Measurements from ENCODE around the gene MEF2B. TPM values are rescaled to one million over a fixed set of nuclear protein-coding genes. Genes with fewer than 3 reads are reported as not detected.
A peak's percentile ranks its signal among the peaks of the same experiment; 100 is the strongest.
"Not testable (repeated sequence)": the region's sequence is repeated elsewhere in the genome, so short reads cannot be mapped to it uniquely, and the experiment has no call there.

MEF2B gene
- total RNA-seq, 1 experiment from 2014 or later, result not detected

DNA sequence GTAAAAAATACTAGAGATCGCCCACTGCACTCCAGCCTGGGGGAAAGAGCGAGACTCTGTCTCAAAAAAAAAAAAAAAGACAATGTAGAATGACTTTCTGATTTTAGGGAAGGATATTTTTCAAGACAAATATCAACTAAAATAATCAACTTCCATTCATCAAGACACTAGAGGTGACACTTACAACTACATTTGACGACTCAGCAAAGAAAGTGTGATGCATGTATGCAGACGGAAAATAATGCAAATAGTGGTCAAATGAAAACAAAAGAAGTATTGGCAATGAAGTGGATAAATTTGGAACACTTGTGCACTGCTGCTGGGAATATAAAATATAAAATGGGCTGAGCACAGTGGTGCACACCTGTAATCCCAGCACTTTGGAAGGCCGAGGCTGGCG is 44.0 kb downstream of the MEF2B start:
- DNase-seq (ENCODE audit: low spot score), result no peak

DNA sequence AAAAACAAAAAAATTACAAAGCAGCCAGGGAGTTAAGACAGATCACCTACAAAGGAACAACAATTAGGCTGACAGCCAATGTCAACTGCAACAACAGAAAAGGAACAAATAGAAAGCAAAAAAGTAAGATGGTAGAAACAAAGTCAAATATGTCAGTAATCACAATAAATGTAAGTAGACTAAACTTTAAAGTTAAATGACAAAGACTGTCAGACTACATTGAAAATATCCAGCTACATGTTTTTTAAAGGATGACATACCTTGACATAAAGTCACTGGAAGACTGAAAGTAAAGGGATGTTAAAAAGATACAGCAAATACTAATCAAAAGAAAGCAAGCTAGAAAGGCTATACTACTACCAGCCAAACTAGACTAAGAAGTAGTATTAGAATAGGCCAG is 46.7 kb downstream of the MEF2B start:
- no peak for DNase-seq (ENCODE audit: low spot score)

DNA sequence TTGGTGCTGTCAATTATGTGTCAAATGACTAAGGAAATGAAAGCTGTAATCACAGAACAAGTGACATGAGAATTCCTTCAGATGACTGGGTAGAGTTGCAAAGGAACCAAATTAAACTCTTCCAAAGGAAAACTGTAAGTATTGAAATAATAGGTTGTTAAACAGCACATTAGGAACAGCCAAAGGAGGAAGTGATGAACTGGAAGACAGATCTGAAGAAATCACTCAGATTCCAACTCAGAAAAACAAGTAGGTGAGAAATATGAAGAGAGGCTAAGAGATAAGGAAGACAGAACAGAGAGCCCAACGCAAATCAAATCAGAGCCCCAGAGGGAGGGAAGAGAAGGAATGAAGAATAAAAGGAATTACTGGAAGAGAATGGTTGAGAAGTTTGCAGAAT is 47.2 kb downstream of the MEF2B start:
- no peak for DNase-seq (ENCODE audit: low spot score)

DNA sequence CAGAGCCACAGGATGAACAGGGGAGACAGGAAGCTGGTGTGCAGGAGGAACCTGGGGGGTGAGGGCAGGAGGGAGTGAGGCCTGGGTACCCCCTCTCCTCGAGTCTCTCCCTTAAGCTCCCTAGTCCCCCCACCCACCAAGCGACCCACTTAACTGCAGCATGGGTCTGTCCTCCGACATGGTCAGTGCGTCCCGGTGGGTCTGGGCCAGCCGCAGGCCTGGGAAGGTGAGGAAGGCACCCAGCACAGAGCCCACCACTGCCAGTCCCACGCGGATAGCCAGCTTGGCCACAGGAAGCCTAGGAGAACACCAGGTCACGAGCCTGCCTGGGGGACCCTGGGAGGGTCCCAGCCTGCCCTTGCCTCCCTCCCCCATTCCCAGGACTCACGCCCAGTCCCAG is 48.7 kb downstream of the MEF2B start:
- DNase-seq (ENCODE audit: low spot score), result no peak

DNA sequence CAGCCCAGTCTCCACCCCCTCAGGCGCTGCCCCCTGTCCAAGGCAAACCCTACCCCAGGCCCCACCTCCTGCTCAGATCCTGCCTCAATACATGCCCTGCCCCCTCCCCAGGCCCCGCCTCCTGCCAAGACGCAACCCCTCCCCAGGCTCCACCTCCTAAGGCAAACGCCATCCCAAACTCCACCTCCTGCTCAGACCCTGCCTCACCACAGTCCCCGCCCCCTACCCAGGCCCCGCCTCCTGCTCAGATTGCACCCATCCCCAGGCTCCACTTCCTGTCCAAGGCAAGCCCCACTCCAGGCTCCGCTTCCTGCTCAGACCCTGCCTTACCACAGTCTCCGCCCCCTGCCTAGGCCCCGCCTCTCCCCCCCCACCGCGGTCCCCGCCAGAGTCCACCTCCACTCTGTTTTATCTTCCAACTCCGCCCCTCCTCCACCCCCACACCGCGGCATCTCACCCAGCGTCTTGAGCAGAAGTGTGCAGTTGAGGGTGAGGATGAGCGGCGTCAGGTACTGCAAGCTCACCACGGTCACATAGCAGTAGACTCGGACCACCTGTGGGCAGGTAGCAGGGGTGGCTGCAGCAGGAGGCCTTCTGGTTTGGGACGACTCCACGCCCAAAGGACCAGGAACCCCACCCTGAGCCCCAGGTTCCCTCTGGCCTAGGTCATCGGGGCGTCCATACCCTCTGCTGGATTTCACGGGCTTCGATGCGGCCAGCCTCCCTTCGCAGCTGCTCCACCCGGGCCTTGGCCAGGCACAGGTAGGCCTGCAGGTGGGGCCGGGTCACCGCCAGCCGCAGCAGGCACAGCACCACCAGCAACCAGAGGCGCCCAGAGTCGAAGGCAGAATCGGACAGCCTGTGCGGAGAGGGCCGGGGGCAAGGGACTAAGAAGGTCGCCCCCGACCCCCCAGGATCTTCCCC is 49.5 kb downstream of the MEF2B start:
- DNase-seq (ENCODE audit: low spot score), result no peak

DNA sequence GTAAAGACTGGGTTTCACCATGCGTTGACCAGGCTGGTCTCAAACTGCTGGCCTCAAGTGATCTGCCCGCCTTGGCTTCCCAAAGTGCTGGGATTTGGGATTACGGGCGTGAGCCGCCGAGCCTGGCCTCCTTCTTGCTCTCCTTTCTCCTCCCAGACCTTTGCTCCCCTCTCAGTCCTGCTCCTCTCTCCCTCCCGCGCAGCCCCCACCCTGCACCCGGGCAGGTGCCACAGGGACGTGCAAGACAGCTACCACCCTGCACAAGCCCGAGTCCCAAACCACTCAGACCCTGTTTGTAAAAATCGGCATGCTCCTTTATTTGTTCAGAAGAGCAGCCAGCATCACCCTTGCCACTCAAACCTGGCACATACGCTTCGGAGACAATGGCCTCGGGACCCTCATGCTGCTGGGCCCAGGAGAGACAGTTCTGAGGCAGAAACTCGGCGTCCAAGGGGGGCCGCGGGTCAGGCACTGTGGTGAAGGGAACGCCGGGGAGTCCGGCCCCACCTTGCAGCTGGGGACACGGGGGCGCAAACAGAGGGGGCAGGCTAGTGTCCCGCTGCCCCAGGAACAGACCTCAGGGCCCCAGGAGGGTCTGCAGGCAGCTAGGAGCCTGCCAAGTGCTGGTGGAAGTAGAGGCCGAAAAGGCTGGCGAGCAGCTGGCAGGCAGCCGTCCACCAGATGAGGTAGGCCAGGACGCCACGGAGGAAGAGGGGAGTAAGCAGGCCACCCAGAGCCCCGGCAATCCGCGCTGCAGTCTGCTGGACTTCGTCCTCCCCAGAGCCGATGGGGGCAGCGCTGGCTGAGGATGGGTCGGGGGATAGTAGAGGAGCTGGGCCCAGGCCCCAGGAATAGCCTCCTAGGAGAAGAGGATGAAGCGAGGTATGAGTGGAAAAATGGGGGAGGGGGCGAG is 50.5 kb downstream of the MEF2B start:
- DNase-seq (ENCODE audit: low spot score), result no peak

DNA sequence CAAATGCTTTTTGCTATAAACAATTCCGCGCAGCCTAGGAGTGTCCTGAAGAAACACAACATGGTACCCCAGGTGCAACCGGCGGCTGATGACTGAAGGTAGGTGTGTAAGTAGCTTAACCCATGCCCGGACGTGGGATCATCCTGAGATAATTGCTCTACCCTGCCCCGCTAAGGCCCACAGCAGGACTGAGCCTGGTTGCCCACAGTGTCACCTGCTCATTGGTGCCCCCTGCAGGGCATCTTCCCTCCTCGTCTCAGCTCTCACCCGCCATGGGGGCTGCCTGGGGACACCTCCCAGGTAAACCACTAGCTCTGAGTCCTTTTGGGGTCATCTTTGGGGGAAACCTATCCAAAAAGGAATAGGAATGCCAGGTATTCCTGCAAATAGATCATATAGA is 54.1 kb downstream of the MEF2B start:
- peak; percentile 28 for DNase-seq (ENCODE audit: low spot score)

DNA sequence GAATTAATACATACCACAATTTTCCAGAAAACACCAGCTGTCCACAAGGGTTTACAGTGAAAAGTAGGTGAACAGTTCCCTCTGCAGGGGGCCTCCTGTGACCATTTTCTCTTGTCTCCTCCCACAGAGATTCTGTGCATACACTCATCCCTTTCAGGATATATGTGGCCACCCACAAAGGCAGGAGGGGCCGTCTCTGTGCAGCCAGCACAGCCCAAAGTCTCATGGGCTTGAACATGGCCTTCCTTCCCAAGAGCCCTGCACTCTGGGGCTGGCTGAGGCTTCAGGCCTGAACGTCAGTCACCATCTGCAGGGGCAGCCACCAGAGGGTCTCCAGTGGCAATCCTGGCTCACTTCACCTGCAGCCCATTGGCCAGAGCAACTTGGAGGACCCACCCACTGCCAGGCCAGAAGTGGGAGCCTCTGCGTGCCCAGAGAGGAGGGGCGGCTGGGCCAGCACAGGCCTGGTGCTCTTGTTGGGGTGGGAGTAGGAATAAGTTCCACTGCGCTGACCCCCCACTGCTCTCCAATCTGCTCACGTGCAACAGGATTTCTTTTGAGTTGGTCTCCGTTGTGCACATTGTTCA is 56.9 kb downstream of the MEF2B start:
- DNase-seq (ENCODE audit: low spot score), result peak; percentile 30

DNA sequence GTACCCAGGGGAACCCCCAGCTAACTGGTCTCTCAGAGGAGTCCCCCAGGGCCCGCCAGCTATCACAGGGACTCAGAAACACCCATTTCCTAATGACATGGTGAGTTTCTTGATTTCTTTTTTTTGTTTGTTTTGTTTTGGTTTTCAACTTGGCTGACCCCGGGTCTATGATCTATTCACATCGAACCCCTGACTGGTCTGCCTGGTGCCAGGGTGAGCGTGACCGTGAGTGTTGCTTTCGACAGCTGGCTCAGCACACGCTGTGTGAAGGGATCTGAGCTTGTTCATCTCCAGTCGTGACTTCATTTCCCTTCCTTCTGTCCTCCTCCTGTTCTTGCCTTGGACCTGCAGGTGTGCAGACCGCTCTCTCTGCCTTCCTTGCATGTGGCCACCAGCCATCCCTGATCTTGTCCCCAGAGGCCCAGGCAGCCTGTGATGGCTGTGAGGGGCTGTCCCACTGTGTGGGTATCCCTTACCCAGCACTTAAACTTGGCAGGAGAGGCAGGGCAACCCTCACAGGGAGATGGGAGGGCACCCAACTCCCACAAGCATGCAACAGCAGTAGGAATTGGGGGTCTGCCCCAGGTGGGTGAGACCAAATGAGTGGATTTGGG is 58.0 kb downstream of the MEF2B start:
- no peak for DNase-seq (ENCODE audit: low spot score)

DNA sequence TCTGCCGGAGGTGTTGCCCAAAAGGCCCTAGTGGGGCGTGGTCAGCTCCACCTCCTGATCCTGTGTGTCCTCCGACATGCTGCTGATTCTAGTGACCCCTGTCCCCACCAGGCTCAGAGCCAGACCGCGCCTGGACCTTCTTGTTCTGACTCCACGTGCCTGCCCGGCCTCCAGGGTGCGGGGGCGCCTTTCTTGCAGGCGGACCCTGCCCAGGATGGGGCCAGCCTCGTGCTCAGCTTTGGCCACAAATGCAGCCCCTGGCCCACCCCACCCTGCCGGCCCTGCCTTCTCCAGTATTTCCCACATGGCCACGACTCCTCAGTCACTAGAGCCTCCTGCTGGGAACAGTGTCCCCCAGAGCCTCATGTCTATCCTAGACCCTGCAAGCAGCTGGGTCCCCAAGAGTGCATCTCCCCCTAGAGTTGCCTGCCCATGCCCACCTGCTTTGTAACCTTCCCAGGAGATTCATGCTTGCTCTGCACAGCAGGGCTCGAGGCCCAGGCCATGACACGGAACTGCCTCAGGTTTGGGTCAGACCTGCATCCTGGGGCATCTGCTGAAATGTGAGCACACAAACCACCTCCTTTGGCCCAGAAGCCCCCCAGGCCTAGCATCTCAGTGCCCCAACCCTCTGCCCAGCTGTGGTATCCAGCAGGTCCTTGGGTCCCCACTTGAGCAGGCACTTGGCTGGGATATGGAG is 58.8 kb downstream of the MEF2B start:
- DNase-seq (ENCODE audit: low spot score), result no peak

DNA sequence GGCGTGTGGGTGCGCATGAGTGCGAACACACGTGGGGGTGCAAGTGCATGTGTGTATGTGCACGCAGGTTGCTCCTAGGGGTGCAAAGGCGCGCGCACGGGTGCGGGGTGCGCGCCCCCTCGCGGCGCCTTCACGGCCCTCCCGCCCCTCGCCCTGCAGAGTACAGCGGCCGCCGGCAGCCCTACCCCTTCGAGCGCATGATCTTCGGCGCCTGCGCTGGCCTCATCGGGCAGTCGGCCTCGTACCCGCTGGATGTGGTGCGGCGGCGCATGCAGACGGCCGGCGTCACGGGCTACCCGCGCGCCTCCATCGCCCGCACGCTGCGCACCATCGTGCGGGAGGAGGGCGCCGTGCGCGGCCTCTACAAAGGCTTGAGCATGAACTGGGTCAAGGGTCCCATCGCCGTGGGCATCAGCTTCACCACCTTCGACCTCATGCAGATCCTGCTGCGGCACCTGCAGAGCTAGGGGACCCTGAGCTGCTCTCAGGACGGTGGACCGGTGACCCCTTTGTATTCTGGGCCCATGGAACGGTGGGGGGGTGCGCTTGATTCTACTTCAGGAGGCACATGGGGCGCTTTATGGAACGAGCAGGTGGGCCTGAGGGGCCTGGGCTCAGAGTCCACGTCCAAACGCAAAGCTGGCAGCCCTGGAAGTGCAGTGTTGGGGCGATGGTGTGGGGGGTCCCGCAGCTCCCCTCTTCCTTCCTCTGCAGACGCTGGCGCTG is 59.5 kb downstream of the MEF2B start:
- DNase-seq (ENCODE audit: low spot score), result no peak

DNA sequence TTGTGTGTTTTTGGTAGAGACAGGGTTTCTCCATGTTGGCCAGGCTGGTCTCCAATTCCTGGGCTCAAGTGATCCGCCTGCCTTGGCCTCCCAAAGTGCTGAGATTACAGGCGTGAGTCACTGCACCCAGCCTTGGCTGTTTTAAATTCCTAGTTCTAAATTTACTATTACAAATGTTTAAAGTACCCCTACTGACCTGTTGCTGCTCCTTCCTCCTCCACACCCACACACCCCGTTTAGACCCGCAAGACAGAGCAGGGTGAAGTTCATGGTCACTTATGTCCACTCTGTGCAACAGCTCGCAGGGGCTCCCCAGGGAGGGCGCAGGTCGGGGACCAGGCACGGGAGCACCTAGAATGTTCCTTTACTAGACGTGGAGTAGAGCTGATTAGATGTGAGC is 60.5 kb downstream of the MEF2B start:
- DNase-seq (ENCODE audit: low spot score), result no peak

DNA sequence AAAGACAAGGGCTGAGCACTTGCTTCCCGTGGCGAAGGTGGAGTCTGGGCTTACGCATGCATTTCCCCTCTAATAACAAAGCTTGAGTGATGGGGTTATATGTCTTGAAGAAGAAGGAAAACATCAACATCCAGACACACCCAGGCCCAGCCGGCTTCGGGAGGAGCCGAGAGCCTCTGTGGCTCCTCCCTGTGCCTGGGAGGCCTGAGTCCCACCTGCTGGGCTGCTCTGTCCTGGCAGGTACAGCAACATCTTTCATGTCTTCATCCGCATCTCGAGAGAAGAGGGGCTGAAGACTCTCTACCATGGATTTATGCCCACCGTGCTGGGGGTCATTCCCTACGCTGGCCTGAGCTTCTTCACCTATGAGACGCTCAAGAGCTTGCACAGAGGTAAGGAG is 62.4 kb downstream of the MEF2B start:
- DNase-seq (ENCODE audit: low spot score), result no peak

DNA sequence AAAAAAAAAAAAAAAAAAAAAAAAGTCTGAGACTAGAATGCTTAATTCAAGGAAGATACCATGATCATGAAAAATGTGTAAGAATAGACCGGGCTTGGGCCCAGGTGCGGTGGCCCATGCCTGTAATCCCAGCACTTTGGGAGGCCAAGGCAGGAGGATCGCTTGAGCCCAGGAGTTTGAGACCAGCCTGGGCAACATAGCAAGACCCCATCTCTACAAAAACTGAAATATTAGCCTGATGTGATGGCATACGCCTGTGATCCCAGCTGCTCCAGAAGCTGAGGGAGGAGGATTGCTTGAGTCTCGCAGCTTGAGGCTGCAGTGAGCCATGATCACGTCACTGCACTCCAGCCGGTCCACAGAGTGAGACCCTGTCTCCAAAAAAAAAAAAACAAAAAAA is 63.1 kb downstream of the MEF2B start:
- not testable (repeated sequence) for DNase-seq (ENCODE audit: low spot score)

DNA sequence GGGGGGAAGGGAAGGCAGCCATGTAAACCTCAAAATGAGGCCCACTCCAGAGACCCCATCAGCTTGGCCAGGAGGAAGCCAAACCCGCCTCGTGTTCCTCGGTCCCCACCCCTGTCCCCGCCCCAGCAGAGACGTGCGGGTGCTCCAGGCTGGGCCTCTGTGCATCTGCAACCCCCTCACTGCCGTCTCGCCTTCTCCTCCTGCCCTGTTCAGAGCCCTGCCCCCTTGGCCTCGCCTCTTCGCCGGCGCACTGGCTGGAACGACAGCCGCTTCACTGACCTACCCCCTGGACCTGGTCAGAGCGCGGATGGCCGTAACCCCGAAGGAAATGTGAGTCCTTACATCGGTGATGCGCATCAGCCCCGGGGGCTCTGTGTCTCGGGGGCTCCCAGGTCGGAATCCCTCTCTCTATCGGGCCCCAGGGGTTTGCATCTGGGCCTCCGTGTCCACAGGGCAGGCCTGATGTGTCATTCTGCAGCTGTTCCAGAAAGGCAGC is 64.0 kb downstream of the MEF2B start:
- no peak for DNase-seq (ENCODE audit: low spot score)

DNA sequence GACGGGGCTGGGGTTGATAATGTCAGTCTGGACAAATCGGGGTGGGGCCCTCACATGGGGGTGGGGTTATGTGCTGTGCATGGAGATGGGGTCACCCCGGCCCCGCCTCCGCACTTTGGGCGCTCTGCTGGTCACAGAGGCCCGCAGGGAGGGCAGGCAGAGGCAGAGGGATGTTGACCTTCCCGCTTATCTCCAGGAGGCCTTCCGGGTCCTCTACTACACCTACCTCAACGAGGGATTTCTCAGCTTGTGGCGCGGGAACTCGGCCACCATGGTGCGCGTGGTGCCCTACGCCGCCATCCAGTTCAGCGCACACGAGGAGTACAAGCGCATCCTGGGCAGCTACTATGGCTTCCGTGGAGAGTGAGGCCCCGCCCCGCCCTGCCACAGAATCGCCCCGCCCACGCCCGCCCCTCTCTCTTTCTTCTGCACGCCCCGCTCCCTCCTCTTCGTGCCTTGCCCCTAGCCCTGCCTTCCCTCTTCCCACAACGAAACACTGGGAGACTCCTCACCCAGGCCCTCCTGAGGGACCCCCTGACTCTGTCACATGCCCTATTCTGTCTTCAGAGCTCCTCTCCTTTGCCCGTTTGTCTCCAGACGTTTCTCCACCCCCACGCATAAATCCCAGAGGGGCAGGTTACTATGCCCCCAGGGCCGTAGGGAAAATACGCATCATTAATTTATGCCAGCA is 64.6 kb downstream of the MEF2B start:
- no peak for DNase-seq (ENCODE audit: low spot score)

DNA sequence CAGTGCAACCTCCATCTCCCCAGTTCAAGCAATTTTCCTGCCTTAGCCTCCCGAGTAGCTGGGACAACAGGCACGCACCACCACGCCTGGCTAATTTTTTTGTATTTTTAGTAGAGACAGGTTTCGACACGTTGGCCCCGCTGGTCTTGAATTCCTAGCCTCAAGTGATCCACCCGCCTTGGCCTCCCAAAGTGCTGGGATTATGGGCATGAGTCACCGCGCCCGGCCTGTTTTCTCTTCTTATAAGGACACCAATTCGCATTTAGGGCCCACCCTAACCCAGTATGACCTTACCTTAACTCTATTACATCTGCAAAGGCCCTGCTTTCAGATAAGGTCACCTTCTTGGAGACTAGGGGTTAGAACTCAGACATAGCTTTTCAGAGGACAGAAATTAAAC is 66.9 kb downstream of the MEF2B start:
- no peak for DNase-seq (ENCODE audit: low spot score)

DNA sequence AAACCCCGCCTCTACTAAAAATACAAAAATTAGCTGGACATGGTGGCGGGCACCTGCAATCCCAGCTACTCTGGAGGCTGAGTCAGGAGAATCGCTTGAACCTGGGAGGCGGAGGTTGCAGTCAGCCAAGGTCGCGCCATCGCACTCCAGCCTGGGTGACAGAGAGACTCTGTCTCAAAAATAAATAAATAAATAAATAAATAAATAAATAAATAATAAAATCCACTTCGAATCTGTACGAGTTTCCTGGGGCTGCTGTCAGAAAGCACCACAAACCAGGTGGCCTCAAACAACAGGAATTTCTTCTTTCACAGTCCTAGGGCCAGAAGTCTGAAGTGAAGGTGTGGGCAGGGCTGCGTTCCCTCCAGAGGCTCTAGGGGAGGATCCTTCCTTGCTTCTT is 67.5 kb downstream of the MEF2B start:
- DNase-seq (ENCODE audit: low spot score), result not testable (repeated sequence)

DNA sequence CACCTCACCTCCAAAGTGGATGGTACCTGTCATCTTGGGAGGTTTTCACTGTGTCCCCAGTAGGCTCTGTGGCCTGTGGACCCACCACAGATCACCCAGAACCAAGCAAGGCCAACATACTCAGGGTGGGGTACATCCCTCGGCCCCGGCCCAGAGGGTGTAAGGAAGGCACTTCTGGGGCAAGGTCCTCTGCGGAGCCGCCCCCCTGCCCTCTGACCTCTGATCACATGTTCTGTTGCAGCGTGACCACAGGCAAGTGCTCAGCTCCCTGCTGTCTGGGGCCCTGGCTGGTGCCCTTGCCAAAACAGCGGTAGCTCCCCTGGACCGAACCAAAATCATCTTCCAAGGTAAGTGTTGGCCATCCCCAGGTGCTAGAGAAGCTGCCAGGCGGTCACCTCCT is 68.5 kb downstream of the MEF2B start:
- DNase-seq (ENCODE audit: low spot score), result no peak

Measured in A172 (cell line).